ENCODE data around the gene CBX3. TPM values are rescaled to one million over a fixed set of nuclear protein-coding genes. Genes with fewer than 3 reads are reported as not detected.

Gene CBX3
- total RNA-seq, 1 experiment from 2014 or later = 232 TPM

DNA sequence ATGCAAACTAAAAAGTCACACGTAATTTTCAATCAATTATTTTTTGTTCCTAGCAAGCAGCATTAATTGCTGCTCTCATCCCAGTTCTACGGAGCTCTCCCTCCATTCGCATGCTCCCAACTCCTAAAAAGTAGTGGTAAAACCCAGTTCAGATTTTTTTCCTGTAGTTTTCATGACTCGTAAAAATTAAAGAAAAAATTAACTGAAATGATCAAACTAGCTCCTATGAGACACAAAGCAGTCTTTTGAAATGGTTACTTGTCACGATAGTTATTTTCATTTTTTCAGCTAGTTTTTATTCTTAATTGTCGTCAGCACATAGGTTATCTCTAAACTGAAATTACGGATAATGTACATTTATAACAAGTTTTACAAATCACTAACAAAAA lies 2.8 kb upstream of the CBX3 start:
- no peak for DNase-seq (ENCODE audit: low spot score)
- POLR2A ChIA-PET = interaction anchor here (0.5 to 4.5 kb wide), 4 partner anchors 9 to 151 kb away, joined by 3 to 35 read pairs (median 6); partner anchors contain the start of gene NFE2L3
- peaks cover 40% of the 10 kb centered on the region for H3K4me1 Mint-ChIP-seq
- no peaks in the 10 kb centered on the region for H3K9me3 Mint-ChIP-seq
- H3K4me3 Mint-ChIP-seq = peak overlapping the region; percentile 100
- no peak for ATAC-seq
- peaks cover 73% of the 10 kb centered on the region for H3K36me3 Mint-ChIP-seq
- peak overlapping the region; percentile 100 for H3K27ac Mint-ChIP-seq
- peaks cover 3% of the 10 kb centered on the region for H3K27me3 Mint-ChIP-seq (ENCODE audit: low read depth)
- TF ChIP-seq ZNF232 (CRISPR knock-in tag; IDR thresholded peaks at IDR 0.05) = no peak
- TF ChIP-seq ZNF671 (CRISPR knock-in tag; IDR thresholded peaks at IDR 0.05) = 0 out of 2 replicates have a peak, but pooled peaks have one; percentile 22
- CTCF ChIA-PET = interaction anchor here (0.7 to 1.1 kb wide), 5 partner anchors 12 to 306 kb away, joined by 3 to 6 read pairs (median 3); no protein-coding TSS in a partner anchor

DNA sequence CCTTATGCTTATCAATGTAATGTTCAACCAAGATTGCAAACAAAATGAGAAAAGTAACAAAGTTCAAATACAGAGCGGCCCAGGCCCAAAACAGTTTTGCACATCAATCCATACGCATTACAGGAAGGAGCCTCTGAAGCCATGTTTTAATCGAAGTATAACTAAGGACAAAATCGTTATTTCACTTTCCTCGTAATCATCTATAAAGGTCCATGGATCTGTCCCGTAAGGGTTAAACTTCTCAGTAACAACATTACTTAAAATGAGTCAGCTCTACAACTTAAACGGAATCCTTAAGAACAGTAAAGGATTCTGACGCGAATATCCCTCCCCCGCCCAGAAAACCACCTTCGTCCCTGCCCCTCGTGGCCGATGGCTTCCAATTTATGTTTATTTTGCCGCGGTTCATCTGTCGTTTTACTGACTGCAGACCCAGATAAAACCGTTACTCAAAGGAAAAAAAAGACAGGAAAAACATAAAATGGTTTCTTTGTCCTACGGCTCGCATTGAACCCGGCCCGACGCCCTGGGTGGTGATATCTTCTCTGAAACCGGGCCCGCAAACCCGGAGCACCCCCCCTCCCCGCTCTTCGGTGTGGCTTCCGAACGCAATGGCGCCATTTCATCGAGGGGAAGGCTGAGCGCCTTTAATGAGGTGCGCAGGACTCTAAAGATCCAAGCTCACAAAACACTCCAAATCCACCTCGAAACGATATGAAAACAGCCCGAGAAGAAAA lies 2.1 kb upstream of the CBX3 start:
- Mint-ChIP-seq H3K36me3 (peaks cover 72% of the 10 kb centered on the region), H3K4me3 (peak overlapping the region; percentile 100), H3K27ac (peak overlapping the region; percentile 100), H3K9me3 (no peaks in the 10 kb centered on the region), H3K4me1 (peaks cover 40% of the 10 kb centered on the region), H3K27me3 (ENCODE audit: low read depth) (peaks cover 3% of the 10 kb centered on the region)
- POLR2A ChIA-PET = interaction anchor here (0.6 to 4.5 kb wide), 13 partner anchors 8 to 343 kb away, joined by 3 to 35 read pairs (median 4); partner anchors contain the start of genes NFE2L3 and SNX10
- CTCF ChIA-PET = interaction anchor here (1.1 kb wide), 3 partner anchors 12 to 306 kb away, joined by 3 to 6 read pairs (median 4); no protein-coding TSS in a partner anchor
- DNase-seq (ENCODE audit: low spot score) (peak; percentile 46), ATAC-seq (no peak)
- TF ChIP-seq EMX1 (CRISPR knock-in tag; IDR thresholded peaks at IDR 0.05) (no peak), KAT7 (CRISPR knock-in tag; IDR thresholded peaks at IDR 0.05; ENCODE audit: borderline replicate concordance) (no peak; the same call in 1 of the 2 replicates), TP53 (CRISPR knock-in tag; IDR thresholded peaks at IDR 0.05) (no peak), NFE2L1 (CRISPR knock-in tag; IDR thresholded peaks at IDR 0.05) (no peak), MLX (CRISPR knock-in tag; IDR thresholded peaks at IDR 0.05) (no peak), ARID4B (CRISPR knock-in tag; IDR thresholded peaks at IDR 0.05; ENCODE audit: borderline replicate concordance) (no peak; the same call in 1 of the 2 replicates), ZNF219 (CRISPR knock-in tag; IDR thresholded peaks at IDR 0.05; ENCODE audit: borderline replicate concordance) (no peak), ETV6 (CRISPR knock-in tag; IDR thresholded peaks at IDR 0.05) (no peak), ATF2 (CRISPR knock-in tag; IDR thresholded peaks at IDR 0.05; ENCODE audit: borderline replicate concordance, low read depth) (no peak), FOXP1 (CRISPR knock-in tag; IDR thresholded peaks at IDR 0.05; ENCODE audit: borderline replicate concordance) (no peak), ZBTB21 (CRISPR knock-in tag; IDR thresholded peaks at IDR 0.05; ENCODE audit: borderline replicate concordance) (no peak), RELA (CRISPR knock-in tag; IDR thresholded peaks at IDR 0.05; ENCODE audit: borderline replicate concordance) (no peak), PREB (CRISPR knock-in tag; IDR thresholded peaks at IDR 0.05; ENCODE audit: borderline replicate concordance) (no peak), TEAD1 (CRISPR knock-in tag; IDR thresholded peaks at IDR 0.05) (no peak)
